Measurements from ENCODE around the gene TRIM72. TPM values are rescaled to one million over a fixed set of nuclear protein-coding genes. Genes with fewer than 3 reads are reported as not detected.

The TRIM72 gene
- total RNA-seq, 6 experiments from 2014 or later: 0.06 TPM; not detected in 5

- Histone ChIP-seq H3K4me3 (no peak overlapping the region), H3K27me3 (no peaks in the 10 kb centered on the region), H3K27ac (no peak overlapping the region), H3K36me3 (no peaks in the 10 kb centered on the region), H3K4me1 (no peaks in the 10 kb centered on the region), H3K9me3 (no peaks in the 10 kb centered on the region)
- ATAC-seq (no peak), DNase-seq (no peak)
- no peak for TF ChIP-seq POLR2A (IDR thresholded peaks at IDR 0.05)
- TF ChIP-seq, protein P1, sequence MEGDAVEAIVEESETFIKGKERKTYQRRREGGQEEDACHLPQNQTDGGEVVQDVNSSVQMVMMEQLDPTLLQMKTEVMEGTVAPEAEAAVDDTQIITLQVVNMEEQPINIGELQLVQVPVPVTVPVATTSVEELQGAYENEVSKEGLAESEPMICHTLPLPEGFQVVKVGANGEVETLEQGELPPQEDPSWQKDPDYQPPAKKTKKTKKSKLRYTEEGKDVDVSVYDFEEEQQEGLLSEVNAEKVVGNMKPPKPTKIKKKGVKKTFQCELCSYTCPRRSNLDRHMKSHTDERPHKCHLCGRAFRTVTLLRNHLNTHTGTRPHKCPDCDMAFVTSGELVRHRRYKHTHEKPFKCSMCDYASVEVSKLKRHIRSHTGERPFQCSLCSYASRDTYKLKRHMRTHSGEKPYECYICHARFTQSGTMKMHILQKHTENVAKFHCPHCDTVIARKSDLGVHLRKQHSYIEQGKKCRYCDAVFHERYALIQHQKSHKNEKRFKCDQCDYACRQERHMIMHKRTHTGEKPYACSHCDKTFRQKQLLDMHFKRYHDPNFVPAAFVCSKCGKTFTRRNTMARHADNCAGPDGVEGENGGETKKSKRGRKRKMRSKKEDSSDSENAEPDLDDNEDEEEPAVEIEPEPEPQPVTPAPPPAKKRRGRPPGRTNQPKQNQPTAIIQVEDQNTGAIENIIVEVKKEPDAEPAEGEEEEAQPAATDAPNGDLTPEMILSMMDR (IDR thresholded peaks at IDR 0.05): no peak
- intact Hi-C loops (cut with DNase I): loop anchor here in 1 of 2 donors (10.0 kb wide), 1 partner anchor 130 kb away; the partner anchor contains the start of gene ITGAX
- WGBS (ENCODE audit: insufficient coverage, low coverage, low lambda C conversion rate, missing lambda C conversion rate): 91% methylated on average over 3 of the region's 3 CpGs
Observed at GRCh38 chr16:31225193-31225592, 11.3 kb downstream of the TRIM72 start.

- Histone ChIP-seq H3K4me3 (no peak overlapping the region), H3K27ac (no peak overlapping the region), H3K27me3 (no peaks in the 10 kb centered on the region), H3K4me1 (no peaks in the 10 kb centered on the region), H3K36me3 (no peaks in the 10 kb centered on the region), H3K9me3 (no peaks in the 10 kb centered on the region)
- intact Hi-C loops (cut with DNase I): loop anchor here in 1 of 2 donors (10.0 kb wide), 1 partner anchor 127 kb away; the partner anchor contains the start of gene ITGAX
- WGBS (ENCODE audit: insufficient coverage, low coverage, low lambda C conversion rate, missing lambda C conversion rate): no CpG with 5 or more reads among the region's 4 CpGs
- TF ChIP-seq, protein P1 (IDR thresholded peaks at IDR 0.05): no peak
- no peak for TF ChIP-seq POLR2A (IDR thresholded peaks at IDR 0.05)
- ATAC-seq: no peak
- DNase-seq: no peak
Observed at GRCh38 chr16:31228206-31228605, 14.3 kb downstream of the TRIM72 start.

GRCh38 chr16:31229501-31229900, 15.6 kb downstream of the TRIM72 start:
- no peaks in the 10 kb centered on the region for H3K9me3 ChIP-seq
- ATAC-seq (no peak), DNase-seq (no peak)
- no peak overlapping the region for H3K27ac ChIP-seq
- intact Hi-C loops (cut with DNase I): loop anchor here in 1 of 2 donors (10.0 kb wide), 1 partner anchor 125 kb away; the partner anchor contains the start of gene ITGAX
- H3K4me1 ChIP-seq: no peaks in the 10 kb centered on the region
- no peaks in the 10 kb centered on the region for H3K36me3 ChIP-seq
- TF ChIP-seq, protein P1 (IDR thresholded peaks at IDR 0.05): no peak
- TF ChIP-seq POLR2A (IDR thresholded peaks at IDR 0.05): no peak
- 54% methylated on average over 10 of the region's 10 CpGs for WGBS (ENCODE audit: insufficient coverage, low coverage, low lambda C conversion rate, missing lambda C conversion rate)
- no peaks in the 10 kb centered on the region for H3K27me3 ChIP-seq
- no peak overlapping the region for H3K4me3 ChIP-seq

GRCh38 chr16:31238041-31238440, 24.1 kb downstream of the TRIM72 start:
- no peaks in the 10 kb centered on the region for H3K36me3 ChIP-seq
- WGBS (ENCODE audit: insufficient coverage, low coverage, low lambda C conversion rate, missing lambda C conversion rate): 64% methylated on average over 4 of the region's 4 CpGs
- H3K4me3 ChIP-seq: no peak overlapping the region
- no peaks in the 10 kb centered on the region for H3K27me3 ChIP-seq
- no peaks in the 10 kb centered on the region for H3K9me3 ChIP-seq
- H3K4me1 ChIP-seq: no peaks in the 10 kb centered on the region
- DNase-seq (no peak), ATAC-seq (no peak)
- TF ChIP-seq POLR2A (IDR thresholded peaks at IDR 0.05): no peak
- TF ChIP-seq, protein P1 (IDR thresholded peaks at IDR 0.05): no peak
- intact Hi-C loops (cut with DNase I): no loop called here
- H3K27ac ChIP-seq: no peak overlapping the region

DNA sequence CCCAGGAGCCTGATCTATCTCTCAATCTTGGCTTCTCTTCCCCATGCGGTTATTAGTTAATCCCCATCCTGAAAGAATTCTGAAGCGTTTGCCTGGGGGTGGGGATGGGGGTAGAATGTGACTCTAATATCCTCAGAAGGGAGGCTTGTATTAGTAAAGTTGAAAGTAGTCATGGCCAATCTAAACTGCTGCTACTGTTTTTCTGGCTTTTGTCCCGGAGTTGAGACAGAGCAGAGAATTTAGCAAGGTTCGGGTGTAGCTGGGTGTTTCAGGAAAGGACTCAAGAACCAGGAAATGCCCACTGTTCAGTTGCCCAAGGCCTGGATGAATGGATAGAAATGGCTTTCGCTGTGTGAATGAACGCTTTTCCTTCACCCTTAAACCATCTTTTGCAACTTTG, 28.3 kb downstream of the TRIM72 start:
- DNase-seq: no peak
- Histone ChIP-seq H3K4me3 (no peak overlapping the region), H3K36me3 (no peaks in the 10 kb centered on the region), H3K27me3 (no peaks in the 10 kb centered on the region), H3K4me1 (no peaks in the 10 kb centered on the region), H3K27ac (no peak overlapping the region), H3K9me3 (no peaks in the 10 kb centered on the region)
- TF ChIP-seq, protein P1 (IDR thresholded peaks at IDR 0.05): no peak
- WGBS (ENCODE audit: insufficient coverage, low coverage, low lambda C conversion rate, missing lambda C conversion rate): 38% methylated on average over 6 of the region's 6 CpGs
- intact Hi-C loops (cut with DNase I): no loop called here
- ATAC-seq: peak in 1 of 4 donors; percentile 27
